Measurements from ENCODE around the gene CD22.

CD22 gene

DNA sequence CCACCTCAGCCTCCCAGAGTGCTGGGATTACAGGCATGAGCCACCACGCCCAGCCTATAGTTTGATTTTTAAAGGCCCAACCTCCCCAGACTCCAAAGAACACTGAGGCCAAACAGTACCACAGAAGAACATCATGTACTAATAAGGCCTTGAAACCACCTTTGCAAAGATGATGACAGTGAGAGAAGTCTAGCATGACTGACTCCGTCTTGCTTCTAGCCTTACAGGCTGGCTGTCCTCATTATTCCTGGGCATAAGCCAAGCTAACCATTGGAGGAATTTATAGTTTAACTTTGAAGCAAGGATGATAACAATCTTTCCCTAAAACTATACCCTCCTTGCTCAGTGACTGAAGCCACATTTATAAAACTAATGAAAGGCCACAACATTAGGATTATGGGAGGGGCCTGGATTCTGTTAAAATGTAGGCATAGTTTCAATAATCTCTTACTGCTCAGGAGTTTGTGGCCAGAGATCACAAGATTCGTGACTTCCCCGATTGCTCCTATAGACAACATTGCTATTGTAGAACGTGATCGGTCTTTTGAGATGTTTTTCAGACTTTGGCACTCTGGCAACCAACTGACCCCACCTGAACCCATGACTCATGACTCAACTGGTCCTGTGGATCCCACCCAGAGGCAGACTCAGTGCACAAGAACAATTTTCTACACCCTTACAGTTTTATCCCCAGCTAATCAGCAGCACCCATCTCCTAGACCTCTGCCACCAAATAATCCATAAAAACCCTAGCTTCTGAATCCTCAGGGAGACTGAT, 59.5 kb downstream of the CD22 start:
- no peaks in the 10 kb centered on the region for H3K79me2 ChIP-seq (ENCODE audit: low read length)
- no peak overlapping the region for H3K27ac ChIP-seq (ENCODE audit: low read length)
- H4K20me1 ChIP-seq (ENCODE audit: insufficient read depth, low read length) = no peaks in the 10 kb centered on the region
- no peak for TF ChIP-seq EZH2phosphoT487 (IDR thresholded peaks at IDR 0.05; ENCODE audit: low read depth)
- TF ChIP-seq, protein P1, sequence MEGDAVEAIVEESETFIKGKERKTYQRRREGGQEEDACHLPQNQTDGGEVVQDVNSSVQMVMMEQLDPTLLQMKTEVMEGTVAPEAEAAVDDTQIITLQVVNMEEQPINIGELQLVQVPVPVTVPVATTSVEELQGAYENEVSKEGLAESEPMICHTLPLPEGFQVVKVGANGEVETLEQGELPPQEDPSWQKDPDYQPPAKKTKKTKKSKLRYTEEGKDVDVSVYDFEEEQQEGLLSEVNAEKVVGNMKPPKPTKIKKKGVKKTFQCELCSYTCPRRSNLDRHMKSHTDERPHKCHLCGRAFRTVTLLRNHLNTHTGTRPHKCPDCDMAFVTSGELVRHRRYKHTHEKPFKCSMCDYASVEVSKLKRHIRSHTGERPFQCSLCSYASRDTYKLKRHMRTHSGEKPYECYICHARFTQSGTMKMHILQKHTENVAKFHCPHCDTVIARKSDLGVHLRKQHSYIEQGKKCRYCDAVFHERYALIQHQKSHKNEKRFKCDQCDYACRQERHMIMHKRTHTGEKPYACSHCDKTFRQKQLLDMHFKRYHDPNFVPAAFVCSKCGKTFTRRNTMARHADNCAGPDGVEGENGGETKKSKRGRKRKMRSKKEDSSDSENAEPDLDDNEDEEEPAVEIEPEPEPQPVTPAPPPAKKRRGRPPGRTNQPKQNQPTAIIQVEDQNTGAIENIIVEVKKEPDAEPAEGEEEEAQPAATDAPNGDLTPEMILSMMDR (IDR thresholded peaks at IDR 0.05; ENCODE audit: low read depth, low read length) = no peak
- no peaks in the 10 kb centered on the region for H3K36me3 ChIP-seq (replicated peaks; ENCODE audit: low read depth, low read length)
- no peak overlapping the region for H3K4me3 ChIP-seq (ENCODE audit: low read length)
- H3K4me1 ChIP-seq (ENCODE audit: low read length) = no peaks in the 10 kb centered on the region
- no peak overlapping the region for H3K9ac ChIP-seq (ENCODE audit: low read length)
- H3K27me3 ChIP-seq (ENCODE audit: low read depth, low read length) = peaks cover 18% of the 10 kb centered on the region
- H2AFZ ChIP-seq (ENCODE audit: low read depth, low read length) = no peak overlapping the region
- no peak overlapping the region for H3K4me2 ChIP-seq (ENCODE audit: low read length)
- H3K9me3 ChIP-seq (ENCODE audit: insufficient read depth, low read length) = peaks cover 26% of the 10 kb centered on the region; the same call in 1 of the 2 replicates

DNA sequence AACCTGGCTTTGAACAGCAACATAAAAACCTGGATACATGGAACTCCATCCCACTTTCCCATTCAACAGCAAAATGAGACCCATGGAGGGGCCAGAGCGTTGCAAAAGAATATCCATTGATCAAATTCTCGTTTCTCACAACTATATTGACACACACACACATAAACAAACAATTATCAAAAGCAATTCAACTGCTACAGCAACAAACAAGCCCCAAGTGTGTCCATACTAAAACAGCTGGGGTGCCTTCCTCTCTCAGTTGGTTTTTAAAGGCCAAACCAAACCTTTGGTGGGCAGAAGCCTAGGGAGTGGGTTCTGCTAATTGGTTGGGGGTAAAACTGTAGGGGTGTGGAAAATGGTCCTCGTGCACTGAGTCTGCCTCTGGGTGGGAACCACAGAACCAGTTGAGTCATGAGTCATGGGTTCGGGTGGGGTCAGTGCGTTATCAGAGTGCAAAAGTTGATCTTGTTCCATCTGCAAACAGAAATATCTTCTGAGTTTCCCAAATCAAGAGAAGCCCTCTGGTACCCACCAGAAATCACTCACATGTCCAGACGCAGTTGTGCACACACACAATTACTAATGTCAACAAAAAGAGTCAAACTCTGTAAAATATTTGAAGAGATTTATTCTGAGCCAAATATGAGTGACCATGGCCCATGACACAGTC, 60.3 kb downstream of the CD22 start:
- no peak overlapping the region for H3K27ac ChIP-seq (ENCODE audit: low read length)
- no peaks in the 10 kb centered on the region for H3K79me2 ChIP-seq (ENCODE audit: low read length)
- H3K9ac ChIP-seq (ENCODE audit: low read length) = no peak overlapping the region
- H2AFZ ChIP-seq (ENCODE audit: low read depth, low read length) = no peak overlapping the region
- no peak overlapping the region for H3K4me3 ChIP-seq (ENCODE audit: low read length)
- H4K20me1 ChIP-seq (ENCODE audit: insufficient read depth, low read length) = no peaks in the 10 kb centered on the region
- H3K9me3 ChIP-seq (ENCODE audit: insufficient read depth, low read length) = peaks cover 19% of the 10 kb centered on the region; the same call in 1 of the 2 replicates
- H3K4me1 ChIP-seq (ENCODE audit: low read length) = no peaks in the 10 kb centered on the region
- no peak overlapping the region for H3K4me2 ChIP-seq (ENCODE audit: low read length)
- H3K27me3 ChIP-seq (ENCODE audit: low read depth, low read length) = peaks cover 13% of the 10 kb centered on the region
- no peak for TF ChIP-seq EZH2phosphoT487 (IDR thresholded peaks at IDR 0.05; ENCODE audit: low read depth)
- TF ChIP-seq, protein P1 (IDR thresholded peaks at IDR 0.05; ENCODE audit: low read depth, low read length) = no peak
- no peaks in the 10 kb centered on the region for H3K36me3 ChIP-seq (replicated peaks; ENCODE audit: low read depth, low read length)

DNA sequence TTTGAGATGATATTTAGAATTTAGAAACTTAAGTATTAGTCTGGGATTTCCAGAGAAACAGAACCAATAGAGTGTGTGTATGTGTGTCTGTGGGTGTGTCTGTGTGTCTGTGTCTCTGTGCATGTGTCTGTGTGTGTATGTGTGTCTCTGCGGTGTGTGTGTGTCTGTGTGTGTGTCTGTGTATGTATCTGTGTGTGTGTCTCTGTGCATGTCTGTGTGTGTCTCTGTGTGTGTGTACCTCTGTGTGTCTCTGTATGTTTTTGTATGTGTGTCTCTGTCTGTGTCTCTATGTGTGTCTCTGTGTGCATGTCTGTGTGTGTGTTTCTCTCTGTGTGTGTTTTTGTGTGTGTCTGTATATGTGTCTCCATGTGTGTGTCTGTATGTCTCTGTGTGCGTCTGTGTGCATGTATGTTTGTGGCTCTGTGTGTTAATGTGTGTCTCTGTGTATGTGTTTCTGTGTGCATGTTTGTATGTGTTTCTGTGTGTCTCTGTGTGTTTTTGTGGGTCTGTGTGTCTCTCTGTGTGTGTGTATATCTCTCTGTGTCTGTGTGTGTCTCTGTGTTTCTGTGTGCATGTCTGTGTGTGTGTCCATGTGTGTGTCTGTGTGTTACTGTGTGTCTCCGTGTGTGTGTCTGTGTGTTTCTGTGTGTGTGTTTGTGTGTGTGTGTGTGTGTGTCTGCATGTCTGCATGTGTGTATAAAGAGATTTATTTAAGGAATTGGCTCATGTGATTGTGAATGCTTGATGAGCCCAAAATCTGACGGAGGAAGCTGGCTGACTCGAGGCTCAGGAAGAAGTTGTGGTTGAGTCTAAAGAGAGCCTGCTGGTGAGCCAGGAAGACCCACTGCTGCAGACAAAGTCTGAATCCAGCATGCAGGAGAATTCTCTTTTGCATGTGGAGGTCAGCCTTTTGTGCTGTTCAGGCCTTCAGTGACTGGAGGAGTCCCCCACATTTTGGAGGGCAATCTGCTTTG, 64.0 kb downstream of the CD22 start:
- Histone ChIP-seq H2AFZ (ENCODE audit: low read depth, low read length) (no peak overlapping the region), H3K4me1 (ENCODE audit: low read length) (no peaks in the 10 kb centered on the region), H4K20me1 (ENCODE audit: insufficient read depth, low read length) (no peaks in the 10 kb centered on the region), H3K9ac (ENCODE audit: low read length) (no peak overlapping the region), H3K79me2 (ENCODE audit: low read length) (no peaks in the 10 kb centered on the region), H3K4me2 (ENCODE audit: low read length) (no peak overlapping the region), H3K9me3 (ENCODE audit: insufficient read depth, low read length) (no peaks in the 10 kb centered on the region), H3K36me3 (replicated peaks; ENCODE audit: low read depth, low read length) (no peaks in the 10 kb centered on the region), H3K4me3 (ENCODE audit: low read length) (no peak overlapping the region), H3K27me3 (ENCODE audit: low read depth, low read length) (peaks cover 21% of the 10 kb centered on the region), H3K27ac (ENCODE audit: low read length) (no peak overlapping the region)
- TF ChIP-seq, protein P1 (IDR thresholded peaks at IDR 0.05; ENCODE audit: low read depth, low read length) = no peak
